GM10248 (cell line): ENCODE data around the gene ASAP2.

Experiments
- CTCF ChIA-PET: fragments of 300-600 bp; sonication (Branson Sonifier 250); formaldehyde crosslinking; extraction: SDS; loops from one replicate; lab custom pipeline; 2021; ENCODE audit warnings: antibody characterized with exemption; lab: Yijun Ruan, JAX
- POLR2A ChIA-PET: fragments of 350-650 bp; sonication (Branson Sonifier 250); formaldehyde crosslinking; extraction: SDS; loops from one replicate; lab custom pipeline; 2020; ENCODE audit warnings: antibody characterized with exemption; lab: Yijun Ruan, JAX
- DNase-seq: peaks from one replicate; pipeline ENCODE4 v3.0.0; 2012; ENCODE audit errors: extremely low spot score
- TF ChIP-seq, protein P1 (sequence below): IDR thresholded peaks from 2 replicates; pipeline ENCODE4 v1.5.1; 2012; ENCODE audit warnings: mild to moderate bottlenecking, low read depth; ENCODE audit errors: extremely low read depth, missing control alignments, control extremely low read depth

Gene ASAP2

GRCh38 chr2:9322576-9322975 lies 116.0 kb downstream of the ASAP2 start:
- ChIA-PET POLR2A (no interaction called here), CTCF (no interaction called here)
- TF ChIP-seq, protein P1, sequence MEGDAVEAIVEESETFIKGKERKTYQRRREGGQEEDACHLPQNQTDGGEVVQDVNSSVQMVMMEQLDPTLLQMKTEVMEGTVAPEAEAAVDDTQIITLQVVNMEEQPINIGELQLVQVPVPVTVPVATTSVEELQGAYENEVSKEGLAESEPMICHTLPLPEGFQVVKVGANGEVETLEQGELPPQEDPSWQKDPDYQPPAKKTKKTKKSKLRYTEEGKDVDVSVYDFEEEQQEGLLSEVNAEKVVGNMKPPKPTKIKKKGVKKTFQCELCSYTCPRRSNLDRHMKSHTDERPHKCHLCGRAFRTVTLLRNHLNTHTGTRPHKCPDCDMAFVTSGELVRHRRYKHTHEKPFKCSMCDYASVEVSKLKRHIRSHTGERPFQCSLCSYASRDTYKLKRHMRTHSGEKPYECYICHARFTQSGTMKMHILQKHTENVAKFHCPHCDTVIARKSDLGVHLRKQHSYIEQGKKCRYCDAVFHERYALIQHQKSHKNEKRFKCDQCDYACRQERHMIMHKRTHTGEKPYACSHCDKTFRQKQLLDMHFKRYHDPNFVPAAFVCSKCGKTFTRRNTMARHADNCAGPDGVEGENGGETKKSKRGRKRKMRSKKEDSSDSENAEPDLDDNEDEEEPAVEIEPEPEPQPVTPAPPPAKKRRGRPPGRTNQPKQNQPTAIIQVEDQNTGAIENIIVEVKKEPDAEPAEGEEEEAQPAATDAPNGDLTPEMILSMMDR: no peak
- no peak for DNase-seq

GRCh38 chr2:9325428-9325827 lies 118.8 kb downstream of the ASAP2 start:
- no peak for DNase-seq
- TF ChIP-seq, protein P1: no peak
- CTCF ChIA-PET: no interaction called here

GRCh38 chr2:9326975-9327374 lies 120.4 kb downstream of the ASAP2 start:
- CTCF ChIA-PET: no interaction called here
- POLR2A ChIA-PET: no interaction called here
- DNase-seq: no peak
- TF ChIP-seq, protein P1: no peak

More at GRCh38 chr2:9325428-9325827, 118.8 kb downstream of the ASAP2 start:
- POLR2A ChIA-PET: no interaction called here

GRCh38 chr2:9327873-9328352 lies 121.3 kb downstream of the ASAP2 start:
- TF ChIP-seq, protein P1: no peak
- POLR2A ChIA-PET: no interaction called here
- CTCF ChIA-PET: no interaction called here
- DNase-seq: no peak

- ChIA-PET POLR2A (no interaction called here), CTCF (interaction anchor here (0.9 to 1.5 kb wide), 3 partner anchors 10 to 36 kb away, joined by 4 read pairs; no protein-coding TSS in a partner anchor)
- TF ChIP-seq, protein P1: no peak
- no peak for DNase-seq
Observed at GRCh38 chr2:9328931-9329330, 122.3 kb downstream of the ASAP2 start.

- CTCF ChIA-PET: interaction anchor here (0.9 to 1.5 kb wide), 3 partner anchors 9 to 35 kb away, joined by 4 read pairs; no protein-coding TSS in a partner anchor
- POLR2A ChIA-PET: no interaction called here
- TF ChIP-seq, protein P1: no peak
- DNase-seq: no peak
Observed at GRCh38 chr2:9329497-9329896, 122.9 kb downstream of the ASAP2 start.
